K562 (cell line): ENCODE data around the gene TRIO. TPM values are rescaled to one million over a fixed set of nuclear protein-coding genes. Genes with fewer than 3 reads are reported as not detected.

Experiments
- ATAC-seq: fragments of 200-7000 bp; cut with Tn5 transposase; 3 replicates; pipeline ENCODE4 v1.9.1; 2020; ENCODE audit warnings: moderate library complexity
- BruUV-seq: library from RNA; stranded (reverse); fragments of 400-500 nt; replicated peaks from 2 replicates; lab custom pipeline; 2021; lab: Mats Ljungman, UMichigan
- CTCF ChIA-PET: fragments of 300-600 bp; formaldehyde crosslinking; extraction: SDS; loops from one replicate; lab custom pipeline; 2021; ENCODE audit warnings: low intra/inter-chr PET ratio; lab: Yijun Ruan, JAX
- POLR2A ChIA-PET: fragments of 300-600, 350-650 bp; sonication (Branson Sonifier 250); formaldehyde crosslinking; extraction: SDS; loops from one replicate; lab custom pipeline; 2021; ENCODE audit warnings: antibody characterized with exemption, inconsistent platforms; lab: Yijun Ruan, JAX
- DNase-seq, 4 experiments: peaks; one replicate each; pipeline versions ENCODE4 v3.0.0 to v3.0.0-alpha.2; 2011 to 2018; ENCODE audit warnings: low spot score in 3 of 4, mixed read lengths in 3 of 4; ENCODE audit errors: extremely low read depth in 1 of 4
- FAIRE-seq: peaks from 2 replicates; lab custom pipeline; 2011; peaks lifted over from hg19 to GRCh38; lab: Jason Lieb, UNC
- H2AFZ ChIP-seq: 2 replicates; pipeline ENCODE4 v1.6.0; 2011; ENCODE audit warnings: low read depth, low read length, control low read depth, inconsistent platforms
- H3K27ac ChIP-seq: fragments of 200-600 bp; 3 replicates; pipeline ENCODE4 v1.8.0; 2011; ENCODE audit warnings: low read depth, mild to moderate bottlenecking, control low read depth, inconsistent platforms, low read length, moderate library complexity, mixed read lengths; ENCODE audit errors: extremely low read depth
- H3K27me3 ChIP-seq, 2 experiments: fragments of 300-600 bp in 1 of 2; 2 replicates in 1 of 2; 3 replicates in 1 of 2; pipeline versions ENCODE4 v1.6.0 to v1.8.0; 2011; ENCODE audit warnings: inconsistent platforms in 2 of 2, low read length in 2 of 2, mild to moderate bottlenecking in 1 of 2, mixed read lengths in 1 of 2, moderate library complexity in 1 of 2; ENCODE audit not compliant: control insufficient read depth in 2 of 2, insufficient read depth in 2 of 2
- H3K36me3 ChIP-seq: fragments of 300-600 bp; 3 replicates; pipeline ENCODE4 v1.8.0; 2011; ENCODE audit warnings: mild to moderate bottlenecking, low read length, inconsistent platforms; ENCODE audit not compliant: control insufficient read depth, insufficient read depth
- H3K4me1 ChIP-seq, 2 experiments: fragments of 200-600 bp in 1 of 2; replicated peaks in 1 of 2; 2 replicates in 1 of 2; 3 replicates in 1 of 2; pipeline versions ENCODE4 v1.5.1 to v1.8.0; 2011; ENCODE audit warnings: inconsistent platforms in 2 of 2, low read length in 2 of 2, mild to moderate bottlenecking in 1 of 2, mixed read lengths in 1 of 2, moderate library complexity in 1 of 2; ENCODE audit not compliant: control insufficient read depth in 2 of 2, insufficient read depth in 2 of 2
- H3K4me2 ChIP-seq: 2 replicates; pipeline ENCODE4 v1.6.1; 2011; ENCODE audit warnings: low read length, control low read depth, inconsistent platforms, mixed read lengths; ENCODE audit not compliant: insufficient read depth
- H3K4me3 ChIP-seq: fragments of 200-600 bp; sonication (generic), shearing (Covaris generic); 2 replicates; pipeline ENCODE4 v1.5.1; 2016; ENCODE audit warnings: control low read depth, inconsistent platforms
- H3K79me2 ChIP-seq: fragments of 200-600 bp; 3 replicates; pipeline ENCODE4 v1.8.0; 2011; ENCODE audit warnings: low read length, inconsistent platforms; ENCODE audit not compliant: control insufficient read depth, insufficient read depth
- H3K9ac ChIP-seq, 2 experiments: 2 replicates each; pipeline versions ENCODE4 v1.6.0 to v1.6.1; 2011; ENCODE audit warnings: low read depth in 2 of 2, low read length in 2 of 2, control low read depth in 1 of 2, inconsistent platforms in 1 of 2, mild to moderate bottlenecking in 1 of 2, mixed read lengths in 1 of 2; ENCODE audit not compliant: insufficient read depth in 1 of 2
- H3K9me1 ChIP-seq: one replicate; pipeline ENCODE4 v1.6.0; 2011; ENCODE audit warnings: inconsistent platforms, mild to moderate bottlenecking, low read length, moderate library complexity; ENCODE audit not compliant: control insufficient read depth, insufficient read depth
- H3K9me3 ChIP-seq: replicated peaks from 2 replicates; pipeline ENCODE4 v1.5.1; 2011; ENCODE audit warnings: low read depth, low read length, inconsistent platforms; ENCODE audit not compliant: control insufficient read depth, insufficient read depth
- H4K20me1 ChIP-seq: replicated peaks from 2 replicates; pipeline ENCODE4 v1.6.1; 2011; ENCODE audit warnings: low read length, inconsistent platforms, mixed read lengths; ENCODE audit not compliant: control insufficient read depth, insufficient read depth
- DIDO1 ChIP-seq: fragments of 450-650 bp; IDR thresholded peaks from 2 replicates; pipeline ENCODE4 v1.6.1; 2016; ENCODE audit warnings: low read depth, missing biosample characterization, missing genetic modification characterization
- FOXJ3 ChIP-seq: sonication (generic); formaldehyde crosslinking; IDR thresholded peaks from 2 replicates; pipeline ENCODE4 v1.4.0; 2020; ENCODE audit warnings: mild to moderate bottlenecking, missing genetic modification reagents
- ILF3 ChIP-seq: fragments of 450-650 bp; IDR thresholded peaks from 2 replicates; pipeline ENCODE4 v1.6.1; 2018; ENCODE audit warnings: antibody characterized with exemption, mild to moderate bottlenecking, moderate library complexity, borderline replicate concordance
- JUND ChIP-seq, 2 experiments: IDR thresholded peaks; 2 replicates in 1 of 2; 3 replicates in 1 of 2; pipeline ENCODE4 v1.6.1; 2011; ENCODE audit warnings: borderline replicate concordance in 2 of 2, low read depth in 2 of 2, low read length in 2 of 2, improper control_type of control experiment in 1 of 2, missing biosample characterization in 1 of 2, missing genetic modification characterization in 1 of 2, missing genetic modification reagents in 1 of 2
- KLF16 ChIP-seq: IDR thresholded peaks from 2 replicates; pipeline ENCODE4 v1.6.1; 2016; ENCODE audit warnings: antibody characterized with exemption
- MED1 ChIP-seq: sonication (generic); formaldehyde crosslinking; IDR thresholded peaks from 2 replicates; pipeline ENCODE4 v1.8.1; 2023; ENCODE audit warnings: missing genetic modification reagents, borderline replicate concordance
- NR1H2 ChIP-seq: sonication (generic); formaldehyde crosslinking; IDR thresholded peaks from 2 replicates; pipeline ENCODE4 v1.4.0; 2020; ENCODE audit warnings: mild to moderate bottlenecking, missing genetic modification reagents
- NR2F6 ChIP-seq: fragments of 450-650 bp; formaldehyde crosslinking; IDR thresholded peaks from 2 replicates; pipeline ENCODE4 v1.4.0; 2020; ENCODE audit warnings: mild to moderate bottlenecking
- PRPF4 ChIP-seq: fragments of 200-400 bp; formaldehyde crosslinking; IDR thresholded peaks from one replicate; pipeline ENCODE4 v1.6.1; 2017; ENCODE audit warnings: low read length, low read depth, mild to moderate bottlenecking; ENCODE audit not compliant: insufficient read depth, poor library complexity, severe bottlenecking
- RBFOX2 ChIP-seq: fragments of 200-400 bp; formaldehyde crosslinking; IDR thresholded peaks from 2 replicates; pipeline ENCODE4 v1.6.1; 2017; ENCODE audit warnings: low read depth, mild to moderate bottlenecking, low read length, moderate library complexity
- ZNF395 ChIP-seq: fragments of 200-800 bp; sonication (Bioruptor generic); IDR thresholded peaks from 2 replicates; pipeline ENCODE4 v1.6.1; 2017; ENCODE audit warnings: missing genetic modification characterization, missing compliant biosample characterization
- ZNF512 ChIP-seq: IDR thresholded peaks from 2 replicates; pipeline ENCODE4 v1.6.1; 2016; ENCODE audit warnings: missing genetic modification characterization, missing compliant biosample characterization
- WGBS: fragments of 100-300 bp; shearing (Covaris generic); methylation state at CpG from one replicate; pipeline ENCODE4 v1.1.6; 2016; ENCODE audit warnings: low coverage, mixed read lengths; ENCODE audit not compliant: insufficient coverage; ENCODE audit errors: missing lambda C conversion rate; 5-methylcytosine and 5-hydroxymethylcytosine counted together
- in situ Hi-C: fragments of 300-500 bp; cut with MboI; formaldehyde crosslinking; loops from 4 replicates; pipeline ENCODE4 v1.15.0; 2018; ENCODE audit warnings: inconsistent platforms, mixed read lengths
- intact Hi-C: fragments of 100-400 bp; cut with micrococcal nuclease; formaldehyde crosslinking; loops from 2 replicates; pipeline ENCODE4 v1.14.2; 2022
- polyA plus RNA-seq, 8 experiments: library from polyadenylated mRNA; depleted of rRNA in 4 of 8; stranded (reverse) in 5 of 8; unstranded in 3 of 8; fragments of >200 nt; fragmentation: Nextera tagmentation in 2 of 8; fragmentation: Illumina TruSeq in 1 of 8; extraction: Ambion mirVana in 2 of 8; extraction: Trizol in 1 of 8; gene quantifications; 2 replicates each; pipeline versions ENCODE4 v1.2.1 to v1.2.3, GENCODE V29; 2011 to 2014; ENCODE audit warnings: inconsistent platforms in 1 of 8, missing spikeins in 1 of 8
- total RNA-seq, 7 experiments: library from RNA; depleted of rRNA in 6 of 7; stranded (reverse); fragments of >200 nt in 6 of 7; fragmentation: Illumina TruSeq in 2 of 7; extraction: Trizol in 2 of 7; gene quantifications; 2 replicates each; pipeline versions ENCODE4 v1.2.1 to v1.2.3, GENCODE V29; 2011 to 2021; ENCODE audit warnings: low replicate concordance in 1 of 7
- TF ChIP-seq, protein P1 (sequence below): IDR thresholded peaks from 3 replicates; pipeline ENCODE4 v1.6.1; 2011; ENCODE audit warnings: borderline replicate concordance, mild to moderate bottlenecking; ENCODE audit not compliant: insufficient read length, insufficient read depth

Gene TRIO
- total and polyA plus RNA-seq, 9 of the 15 experiments (the other 6 are each of a cell fraction or from before 2014, with no cell fraction given): 0.24 to 5.0 (median 1.1) TPM

- TF ChIP-seq MED1 (CRISPR knock-in tag) (no peak), RBFOX2 (no peak), ZNF395 (CRISPR knock-in tag) (no peak), FOXJ3 (CRISPR knock-in tag) (no peak)
Measured at GRCh38 chr5:14181299-14181968, 38.3 kb downstream of the TRIO start (continued).

DNA sequence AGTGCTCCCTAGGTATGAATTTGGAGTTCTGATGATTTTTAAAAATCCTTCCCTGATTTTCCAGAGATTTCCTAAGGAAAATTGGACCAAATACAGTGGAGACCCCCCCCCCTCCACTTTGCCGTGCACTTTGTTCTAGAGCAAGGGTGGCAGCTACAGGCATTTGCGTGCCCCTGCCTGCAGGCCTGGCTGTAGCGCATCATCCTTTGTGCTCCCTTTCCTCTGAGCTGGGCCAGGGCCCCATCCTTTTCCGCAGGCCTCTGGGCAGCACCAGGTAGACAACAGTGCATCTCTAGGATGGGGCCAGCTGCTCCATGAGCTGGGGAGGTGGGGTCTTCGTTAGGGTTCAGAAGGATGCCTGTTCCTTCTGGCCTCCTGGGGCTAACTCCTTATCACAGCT, 39.6 kb downstream of the TRIO start:
- intact Hi-C loops: no loop called here
- H3K4me2 ChIP-seq: no peak overlapping the region
- 5% methylated on average over 5 of the region's 5 CpGs for WGBS
- FAIRE-seq (no peak), ATAC-seq (no peak), DNase-seq (no peak)
- no peaks in the 10 kb centered on the region for H3K36me3 ChIP-seq
- in situ Hi-C loops: no loop called here
- 0 out of 2 replicates have a peak, but pooled peaks cover 3% of the 10 kb centered on the region for H4K20me1 ChIP-seq
- H3K4me1 ChIP-seq: no peaks in the 10 kb centered on the region
- no peak overlapping the region for H2AFZ ChIP-seq
- H3K79me2 ChIP-seq: no peaks in the 10 kb centered on the region
- H3K4me3 ChIP-seq: no peak overlapping the region
- peaks cover 13 to 23% of the 10 kb centered on the region in 2 experiments; a peak in 3 of 5 replicates for H3K27me3 ChIP-seq
- H3K27ac ChIP-seq: no peak overlapping the region
- ChIA-PET CTCF (no interaction called here), POLR2A (no interaction called here)
- no peak overlapping the region for H3K9ac ChIP-seq
- BruUV-seq: no TSS peak
- H3K9me1 ChIP-seq: no peaks in the 10 kb centered on the region
- H3K9me3 ChIP-seq: no peaks in the 10 kb centered on the region
- TF ChIP-seq ZNF512 (tag) (no peak), PRPF4 (no peak), JUND (IDR thresholded peaks at IDR 0.05; ENCODE audit: borderline replicate concordance, low read depth, low read length) (no peak), JUND (tag; IDR thresholded peaks at IDR 0.05; ENCODE audit: borderline replicate concordance, low read depth, low read length) (no peak), NR2F6 (no peak), NR1H2 (CRISPR knock-in tag) (no peak), ILF3 (no peak), KLF16 (no peak), DIDO1 (tag) (no peak)
- TF ChIP-seq, protein P1, sequence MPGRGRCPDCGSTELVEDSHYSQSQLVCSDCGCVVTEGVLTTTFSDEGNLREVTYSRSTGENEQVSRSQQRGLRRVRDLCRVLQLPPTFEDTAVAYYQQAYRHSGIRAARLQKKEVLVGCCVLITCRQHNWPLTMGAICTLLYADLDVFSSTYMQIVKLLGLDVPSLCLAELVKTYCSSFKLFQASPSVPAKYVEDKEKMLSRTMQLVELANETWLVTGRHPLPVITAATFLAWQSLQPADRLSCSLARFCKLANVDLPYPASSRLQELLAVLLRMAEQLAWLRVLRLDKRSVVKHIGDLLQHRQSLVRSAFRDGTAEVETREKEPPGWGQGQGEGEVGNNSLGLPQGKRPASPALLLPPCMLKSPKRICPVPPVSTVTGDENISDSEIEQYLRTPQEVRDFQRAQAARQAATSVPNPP: no peak
